ENCODE results near the gene GPR137.

The GPR137 gene

GRCh38 chr11:64291262-64291751, 5.7 kb downstream of the GPR137 start, which contains the start of gene KCNK4:
Gene KCNK4, plus strand, starts transcription at chr11:64291302. Its CDS starts 1,717 bp downstream, at chr11:64293019.
- TF ChIP-seq ZNF274 (IDR thresholded peaks at IDR 0.05; ENCODE audit: low read depth, low read length), result no peak
- TF ChIP-seq YY1 (IDR thresholded peaks at IDR 0.05; ENCODE audit: insufficient read depth, insufficient read length), result no peak
- TF ChIP-seq SUZ12 (IDR thresholded peaks at IDR 0.05; ENCODE audit: extremely low read depth, insufficient read depth, insufficient read length), result peak; percentile 88
- Histone ChIP-seq H3K4me1 (ENCODE audit: insufficient read depth, insufficient read length) (peaks cover 8% of the 10 kb centered on the region), H3K9ac (ENCODE audit: insufficient read length, low read depth) (peak within 1 kb of the TSS; percentile 71), H3K27me3 (ENCODE audit: insufficient read depth, insufficient read length) (peaks cover 73% of the 10 kb centered on the region), H3K4me3 (ENCODE audit: insufficient read length, low read depth) (peak within 1 kb of the TSS; percentile 65), H3K9me3 (ENCODE audit: insufficient read depth, low read length) (no peaks in the 10 kb centered on the region), H3K36me3 (ENCODE audit: insufficient read depth, insufficient read length, low read length) (peaks cover 13% of the 10 kb centered on the region)
- no peak for DNase-seq (ENCODE audit: low read depth, low spot score)

- peaks cover 13% of the 10 kb centered on the region for H3K36me3 ChIP-seq (ENCODE audit: insufficient read depth, insufficient read length, low read length)
- peak; percentile 94 for TF ChIP-seq SUZ12 (IDR thresholded peaks at IDR 0.05; ENCODE audit: extremely low read depth, insufficient read depth, insufficient read length)
- no peak for TF ChIP-seq YY1 (IDR thresholded peaks at IDR 0.05; ENCODE audit: insufficient read depth, insufficient read length)
- H3K27me3 ChIP-seq (ENCODE audit: insufficient read depth, insufficient read length), result peaks cover 79% of the 10 kb centered on the region
- DNase-seq (ENCODE audit: low read depth, low spot score), result no peak
- H3K4me1 ChIP-seq (ENCODE audit: insufficient read depth, insufficient read length), result peaks cover 8% of the 10 kb centered on the region
- peak overlapping the region; percentile 65 for H3K4me3 ChIP-seq (ENCODE audit: insufficient read length, low read depth)
- H3K9ac ChIP-seq (ENCODE audit: insufficient read length, low read depth), result peak overlapping the region; percentile 71
- H3K9me3 ChIP-seq (ENCODE audit: insufficient read depth, low read length), result no peaks in the 10 kb centered on the region
These were observed 6.3 kb downstream of the GPR137 start for GRCh38 chr11:64291752-64292459.

GRCh38 chr11:64292460-64293254, 7.0 kb downstream of the GPR137 start:
- TF ChIP-seq ZNF274 (IDR thresholded peaks at IDR 0.05; ENCODE audit: low read depth, low read length) (no peak), YY1 (IDR thresholded peaks at IDR 0.05; ENCODE audit: insufficient read depth, insufficient read length) (no peak), SUZ12 (IDR thresholded peaks at IDR 0.05; ENCODE audit: extremely low read depth, insufficient read depth, insufficient read length) (no peak)
- Histone ChIP-seq H3K4me1 (ENCODE audit: insufficient read depth, insufficient read length) (peaks cover 8% of the 10 kb centered on the region), H3K9ac (ENCODE audit: insufficient read length, low read depth) (peak overlapping the region; percentile 71), H3K4me3 (ENCODE audit: insufficient read length, low read depth) (peak overlapping the region; percentile 65), H3K27me3 (ENCODE audit: insufficient read depth, insufficient read length) (peaks cover 87% of the 10 kb centered on the region), H3K9me3 (ENCODE audit: insufficient read depth, low read length) (no peaks in the 10 kb centered on the region), H3K36me3 (ENCODE audit: insufficient read depth, insufficient read length, low read length) (peaks cover 10% of the 10 kb centered on the region)
- no peak for DNase-seq (ENCODE audit: low read depth, low spot score)

GRCh38 chr11:64294774-64295173, 9.1 kb downstream of the GPR137 start:
- Histone ChIP-seq H3K9me3 (ENCODE audit: insufficient read depth, low read length) (no peaks in the 10 kb centered on the region), H3K4me3 (ENCODE audit: insufficient read length, low read depth) (no peak overlapping the region), H3K27me3 (ENCODE audit: insufficient read depth, insufficient read length) (peaks cover 100% of the 10 kb centered on the region), H3K9ac (ENCODE audit: insufficient read length, low read depth) (no peak overlapping the region), H3K4me1 (ENCODE audit: insufficient read depth, insufficient read length) (peaks cover 8% of the 10 kb centered on the region), H3K36me3 (ENCODE audit: insufficient read depth, insufficient read length, low read length) (peaks cover 2% of the 10 kb centered on the region)
- DNase-seq (ENCODE audit: low read depth, low spot score), result no peak
- TF ChIP-seq ZNF274 (IDR thresholded peaks at IDR 0.05; ENCODE audit: low read depth, low read length), result no peak
- no peak for TF ChIP-seq SUZ12 (IDR thresholded peaks at IDR 0.05; ENCODE audit: extremely low read depth, insufficient read depth, insufficient read length)
- no peak for TF ChIP-seq YY1 (IDR thresholded peaks at IDR 0.05; ENCODE audit: insufficient read depth, insufficient read length)

GRCh38 chr11:64295760-64296159, 10.1 kb downstream of the GPR137 start:
- no peak for TF ChIP-seq YY1 (IDR thresholded peaks at IDR 0.05; ENCODE audit: insufficient read depth, insufficient read length)
- Histone ChIP-seq H3K4me1 (ENCODE audit: insufficient read depth, insufficient read length) (peaks cover 18% of the 10 kb centered on the region), H3K27me3 (ENCODE audit: insufficient read depth, insufficient read length) (peaks cover 100% of the 10 kb centered on the region), H3K36me3 (ENCODE audit: insufficient read depth, insufficient read length, low read length) (no peaks in the 10 kb centered on the region), H3K9me3 (ENCODE audit: insufficient read depth, low read length) (no peaks in the 10 kb centered on the region), H3K4me3 (ENCODE audit: insufficient read length, low read depth) (no peak overlapping the region), H3K9ac (ENCODE audit: insufficient read length, low read depth) (no peak overlapping the region)
- DNase-seq (ENCODE audit: low read depth, low spot score), result no peak

- no peak for TF ChIP-seq YY1 (IDR thresholded peaks at IDR 0.05; ENCODE audit: insufficient read depth, insufficient read length)
- TF ChIP-seq ZNF274 (IDR thresholded peaks at IDR 0.05; ENCODE audit: low read depth, low read length), result no peak
- TF ChIP-seq SUZ12 (IDR thresholded peaks at IDR 0.05; ENCODE audit: extremely low read depth, insufficient read depth, insufficient read length), result no peak
- H3K27me3 ChIP-seq (ENCODE audit: insufficient read depth, insufficient read length), result peaks cover 97% of the 10 kb centered on the region
- H3K36me3 ChIP-seq (ENCODE audit: insufficient read depth, insufficient read length, low read length), result no peaks in the 10 kb centered on the region
- H3K4me1 ChIP-seq (ENCODE audit: insufficient read depth, insufficient read length), result peaks cover 18% of the 10 kb centered on the region
- no peaks in the 10 kb centered on the region for H3K9me3 ChIP-seq (ENCODE audit: insufficient read depth, low read length)
- H3K4me3 ChIP-seq (ENCODE audit: insufficient read length, low read depth), result no peak overlapping the region
- no peak for DNase-seq (ENCODE audit: low read depth, low spot score)
- no peak overlapping the region for H3K9ac ChIP-seq (ENCODE audit: insufficient read length, low read depth)
These were observed 10.6 kb downstream of the GPR137 start for GRCh38 chr11:64296236-64296635.
